ENCODE measurements around the gene TSPAN18. TPM values are rescaled to one million over a fixed set of nuclear protein-coding genes. Genes with fewer than 3 reads are reported as not detected.
A peak's percentile ranks its signal among the peaks of the same experiment; 100 is the strongest.

The TSPAN18 gene
- total and polyA plus RNA-seq, 8 donors: 27.2 to 85.8 (median 63.7) TPM

- Histone ChIP-seq H3K4me3 (no peak overlapping the region), H3K27me3 (peaks cover 0 to 10% of the 10 kb centered on the region in 2 donors), H3K27ac (no peak overlapping the region), H3K9me3 (no peaks in the 10 kb centered on the region), H3K4me1 (no peaks in the 10 kb centered on the region), H3K36me3 (no peaks in the 10 kb centered on the region)
- TF ChIP-seq CTCF (IDR thresholded peaks at IDR 0.05): peak; percentile 65 to 73
- intact Hi-C loops (cut with DNase I): loop anchor here in 1 of 2 donors (10.0 kb wide), 1 partner anchor 169 kb away; the partner anchor contains the start of gene TSPAN18
- peak in 3 of 4 donors; percentile 40 to 81 (median 79) for DNase-seq
- ATAC-seq: peak; percentile 91
Measured at GRCh38 chr11:44893846-44894617, 167.3 kb downstream of the TSPAN18 start.

- no peaks in the 10 kb centered on the region for H3K9me3 ChIP-seq
- peaks cover 0 to 2% of the 10 kb centered on the region in 2 donors for H3K27me3 ChIP-seq
- DNase-seq: no peak
- ATAC-seq: peak; percentile 33
- intact Hi-C loops (cut with DNase I): loop anchor here in 1 of 2 donors (10.0 kb wide), 1 partner anchor 175 kb away; the partner anchor contains the start of gene TSPAN18
- no peaks in the 10 kb centered on the region for H3K4me1 ChIP-seq
- no peak for TF ChIP-seq CTCF (IDR thresholded peaks at IDR 0.05)
- H3K4me3 ChIP-seq: no peak overlapping the region
- H3K27ac ChIP-seq: no peak overlapping the region
- no peaks in the 10 kb centered on the region for H3K36me3 ChIP-seq
Measured at GRCh38 chr11:44899959-44900358, 173.2 kb downstream of the TSPAN18 start.

GRCh38 chr11:44901120-44901633 is 174.4 kb downstream of the TSPAN18 start:
- Histone ChIP-seq H3K4me1 (no peaks in the 10 kb centered on the region), H3K27me3 (no peaks in the 10 kb centered on the region), H3K4me3 (no peak overlapping the region), H3K36me3 (no peaks in the 10 kb centered on the region), H3K9me3 (no peaks in the 10 kb centered on the region), H3K27ac (no peak overlapping the region)
- intact Hi-C loops (cut with DNase I): no loop called here
- DNase-seq: no peak
- ATAC-seq: no peak
- TF ChIP-seq CTCF (IDR thresholded peaks at IDR 0.05): no peak

GRCh38 chr11:44901786-44902185 is 175.0 kb downstream of the TSPAN18 start:
- TF ChIP-seq CTCF (IDR thresholded peaks at IDR 0.05): no peak
- no peak for DNase-seq
- Histone ChIP-seq H3K27me3 (no peaks in the 10 kb centered on the region), H3K4me1 (no peaks in the 10 kb centered on the region), H3K9me3 (no peaks in the 10 kb centered on the region), H3K27ac (no peak overlapping the region), H3K36me3 (no peaks in the 10 kb centered on the region), H3K4me3 (no peak overlapping the region)
- intact Hi-C loops (cut with DNase I): no loop called here
- ATAC-seq: no peak

- no peaks in the 10 kb centered on the region for H3K27me3 ChIP-seq
- H3K9me3 ChIP-seq: no peaks in the 10 kb centered on the region
- DNase-seq (no peak), ATAC-seq (no peak)
- intact Hi-C loops (cut with DNase I): no loop called here
- no peaks in the 10 kb centered on the region for H3K4me1 ChIP-seq
- H3K36me3 ChIP-seq: no peaks in the 10 kb centered on the region
- no peak overlapping the region for H3K4me3 ChIP-seq
- H3K27ac ChIP-seq: no peak overlapping the region
- TF ChIP-seq CTCF (IDR thresholded peaks at IDR 0.05): no peak
Measured at GRCh38 chr11:44903035-44903434, 176.3 kb downstream of the TSPAN18 start.
